HG03159 (cell line): ENCODE measurements around the gene CLCN1.

Experiments
- ATAC-seq: cut with Tn5 transposase; IDR thresholded peaks from one replicate; pipeline ENCODE4 v1.9.1; 2021; ENCODE audit warnings: mild to moderate bottlenecking, moderate library complexity; ENCODE audit not compliant: unreplicated experiment

The CLCN1 gene

GRCh38 chr7:143362131-143363015 lies 46.5 kb downstream of the CLCN1 start, which contains the start of gene FAM131B:
FAM131B (minus strand) TSS chr7:143362713; CDS start chr7:143362603, 110 bp downstream.
- peak; percentile 42 for ATAC-seq

- ATAC-seq: no peak
These were observed 47.4 kb downstream of the CLCN1 start for GRCh38 chr7:143363016-143363937.

- no peak for ATAC-seq
These were observed 52.1 kb downstream of the CLCN1 start for GRCh38 chr7:143367972-143368371.

- ATAC-seq: no peak
These were observed 52.5 kb downstream of the CLCN1 start for GRCh38 chr7:143368387-143368786.

- ATAC-seq: no peak
These were observed 54.1 kb downstream of the CLCN1 start for GRCh38 chr7:143369678-143370651.

GRCh38 chr7:143372070-143372469 lies 56.2 kb downstream of the CLCN1 start:
- ATAC-seq: no peak

- no peak for ATAC-seq
These were observed 57.4 kb downstream of the CLCN1 start for GRCh38 chr7:143373255-143373794.

- ATAC-seq: no peak
These were observed 58.6 kb downstream of the CLCN1 start for GRCh38 chr7:143374561-143374960.

GRCh38 chr7:143375298-143376034 lies 59.6 kb downstream of the CLCN1 start:
- no peak for ATAC-seq

GRCh38 chr7:143376396-143376795 lies 60.5 kb downstream of the CLCN1 start:
- ATAC-seq: no peak

- ATAC-seq: peak; percentile 1
These were observed 63.8 kb downstream of the CLCN1 start for GRCh38 chr7:143379611-143380259.

GRCh38 chr7:143380260-143380645 lies 64.3 kb downstream of the CLCN1 start:
- ATAC-seq: peak; percentile 59

- peak; percentile 73 for ATAC-seq
These were observed 64.9 kb downstream of the CLCN1 start, which contains the start of gene ZYX for GRCh38 chr7:143380646-143381426. ZYX (plus strand) TSS chr7:143381345; CDS start chr7:143381572, 227 bp downstream.

- ATAC-seq: peak; percentile 18
These were observed 65.7 kb downstream of the CLCN1 start for GRCh38 chr7:143381427-143382125.

- no peak for ATAC-seq
These were observed 66.3 kb downstream of the CLCN1 start for GRCh38 chr7:143382126-143382790.

GRCh38 chr7:143382791-143383641 lies 67.1 kb downstream of the CLCN1 start:
- ATAC-seq: no peak
